HEK293 (cell line): Measurements from ENCODE around the gene THAP7.

Source experiments
- CTCF ChIA-PET: fragments of 350-600 bp; formaldehyde crosslinking; extraction: SDS; loops from one replicate; lab custom pipeline; 2021; ENCODE audit warnings: antibody characterized with exemption; lab: Yijun Ruan, JAX
- POLR2A ChIA-PET: fragments of 300-600 bp; formaldehyde crosslinking; extraction: SDS; loops from one replicate; lab custom pipeline; 2020; ENCODE audit warnings: antibody characterized with exemption, inconsistent platforms; lab: Yijun Ruan, JAX
- H3K27ac ChIP-seq: fragments of 200-500 bp; sonication (Bioruptor generic); 2 replicates; pipeline ENCODE4 v1.5.1; 2014; ENCODE audit warnings: low read depth, low read length, control low read depth, inconsistent platforms; ENCODE audit errors: extremely low read depth
- H3K36me3 ChIP-seq, 2 experiments: fragments of 200-500 bp in 1 of 2; sonication (Bioruptor generic) in 1 of 2; 1 replicate in 1 of 2; 2 replicates in 1 of 2; pipeline ENCODE4 v1.5.1; 2014 to 2017; ENCODE audit warnings: inconsistent platforms in 2 of 2, low read length in 2 of 2; ENCODE audit not compliant: control insufficient read depth in 2 of 2, insufficient read depth in 1 of 2
- H3K4me1 ChIP-seq: fragments of 200-500 bp; sonication (Bioruptor generic); 2 replicates; pipeline ENCODE4 v1.5.1; 2014; ENCODE audit warnings: mild to moderate bottlenecking, low read length, inconsistent platforms; ENCODE audit not compliant: control insufficient read depth, insufficient read depth
- H3K4me3 ChIP-seq: 2 replicates; pipeline ENCODE4 v1.5.1; 2011; ENCODE audit warnings: low read depth, mild to moderate bottlenecking, control low read depth, low read length, moderate library complexity
- H3K9me3 ChIP-seq: fragments of 200-500 bp; sonication (Bioruptor generic); 2 replicates; pipeline ENCODE4 v1.5.1; 2014; ENCODE audit warnings: low read depth, low read length, inconsistent platforms; ENCODE audit not compliant: control insufficient read depth, insufficient read depth
- BCL11A ChIP-seq: fragments of 450-650 bp; formaldehyde crosslinking; IDR thresholded peaks from 2 replicates; pipeline ENCODE4 v1.5.1; 2016; ENCODE audit warnings: low read depth, missing biosample characterization, missing genetic modification characterization
- BCL11B ChIP-seq: fragments of 450-650 bp; formaldehyde crosslinking; IDR thresholded peaks from 2 replicates; pipeline ENCODE4 v1.5.1; 2016; ENCODE audit warnings: low read depth, missing biosample characterization, missing genetic modification characterization
- MEIS1 ChIP-seq: sonication (generic); formaldehyde crosslinking; IDR thresholded peaks from 2 replicates; pipeline ENCODE4 v1.8.1; 2022; ENCODE audit warnings: missing genetic modification reagents, mild to moderate bottlenecking, borderline replicate concordance
- MZF1 ChIP-seq: fragments of 450-650 bp; formaldehyde crosslinking; IDR thresholded peaks from 2 replicates; pipeline ENCODE4 v1.5.1; 2017; ENCODE audit warnings: missing biosample characterization, missing genetic modification characterization, borderline replicate concordance
- SETDB1 ChIP-seq: IDR thresholded peaks from one replicate; pipeline ENCODE4 v1.6.1; 2017; ENCODE audit warnings: mild to moderate bottlenecking, low read length, moderate library complexity, mixed read lengths; ENCODE audit not compliant: insufficient read length
- SP7 ChIP-seq: fragments of 450-650 bp; formaldehyde crosslinking; IDR thresholded peaks from 2 replicates; pipeline ENCODE4 v1.5.1; 2016; ENCODE audit warnings: missing biosample characterization, missing genetic modification characterization
- ZBTB48 ChIP-seq: fragments of 450-650 bp; formaldehyde crosslinking; IDR thresholded peaks from 2 replicates; pipeline ENCODE4 v1.5.1; 2016; ENCODE audit warnings: missing biosample characterization, missing genetic modification characterization
- ZFP41 ChIP-seq: fragments of 450-650 bp; formaldehyde crosslinking; IDR thresholded peaks from 2 replicates; pipeline ENCODE4 v1.5.1; 2016; ENCODE audit warnings: missing biosample characterization, missing genetic modification characterization, borderline replicate concordance
- ZNF140 ChIP-seq: fragments of 450-650 bp; formaldehyde crosslinking; IDR thresholded peaks from 2 replicates; pipeline ENCODE4 v1.5.1; 2016; ENCODE audit warnings: missing biosample characterization, missing genetic modification characterization
- ZNF16 ChIP-seq: fragments of 450-650 bp; formaldehyde crosslinking; IDR thresholded peaks from 2 replicates; pipeline ENCODE4 v1.5.1; 2016; ENCODE audit warnings: low read depth, missing biosample characterization, missing genetic modification characterization
- ZNF23 ChIP-seq: fragments of 450-650 bp; formaldehyde crosslinking; IDR thresholded peaks from 2 replicates; pipeline ENCODE4 v1.5.1; 2016; ENCODE audit warnings: missing biosample characterization, missing genetic modification characterization, borderline replicate concordance
- ZNF248 ChIP-seq: fragments of 450-650 bp; formaldehyde crosslinking; IDR thresholded peaks from 2 replicates; pipeline ENCODE4 v1.5.1; 2017; ENCODE audit warnings: missing biosample characterization, missing genetic modification characterization
- ZNF302 ChIP-seq: fragments of 450-650 bp; formaldehyde crosslinking; IDR thresholded peaks from 2 replicates; pipeline ENCODE4 v1.5.1; 2016; ENCODE audit warnings: missing biosample characterization, missing genetic modification characterization, low read depth
- ZNF324 ChIP-seq: fragments of 450-650 bp; formaldehyde crosslinking; IDR thresholded peaks from 2 replicates; pipeline ENCODE4 v1.5.1; 2016; ENCODE audit warnings: missing biosample characterization, missing genetic modification characterization
- ZNF335 ChIP-seq: fragments of 450-650 bp; formaldehyde crosslinking; conservative IDR thresholded peaks from 2 replicates; pipeline ENCODE4 v1.5.1; 2016; ENCODE audit warnings: missing biosample characterization, missing genetic modification characterization
- ZNF398 ChIP-seq: fragments of 450-650 bp; formaldehyde crosslinking; IDR thresholded peaks from 2 replicates; pipeline ENCODE4 v1.5.1; 2017; ENCODE audit warnings: missing biosample characterization, missing genetic modification characterization
- ZNF48 ChIP-seq: fragments of 450-650 bp; formaldehyde crosslinking; IDR thresholded peaks from 2 replicates; pipeline ENCODE4 v1.5.1; 2016; ENCODE audit warnings: missing biosample characterization, missing genetic modification characterization
- ZNF560 ChIP-seq: fragments of 450-650 bp; formaldehyde crosslinking; IDR thresholded peaks from 2 replicates; pipeline ENCODE4 v1.5.1; 2017; ENCODE audit warnings: missing biosample characterization, missing genetic modification characterization, borderline replicate concordance
- ZNF561 ChIP-seq: fragments of 450-650 bp; IDR thresholded peaks from 2 replicates; pipeline ENCODE4 v1.5.1; 2018; ENCODE audit warnings: missing biosample characterization, missing genetic modification characterization, borderline replicate concordance
- ZNF585B ChIP-seq: fragments of 450-650 bp; formaldehyde crosslinking; IDR thresholded peaks from 2 replicates; pipeline ENCODE4 v1.5.1; 2016; ENCODE audit warnings: missing biosample characterization, missing genetic modification characterization
- ZNF610 ChIP-seq: fragments of 450-650 bp; formaldehyde crosslinking; IDR thresholded peaks from 2 replicates; pipeline ENCODE4 v1.5.1; 2016; ENCODE audit warnings: missing biosample characterization, missing genetic modification characterization, borderline replicate concordance
- ZNF747 ChIP-seq: fragments of 450-650 bp; formaldehyde crosslinking; IDR thresholded peaks from 2 replicates; pipeline ENCODE4 v1.5.1; 2016; ENCODE audit warnings: missing biosample characterization, missing genetic modification characterization
- ZNF76 ChIP-seq: fragments of 450-650 bp; formaldehyde crosslinking; IDR thresholded peaks from 2 replicates; pipeline ENCODE4; 2016; ENCODE audit warnings: low read depth, missing biosample characterization, missing genetic modification characterization, borderline replicate concordance
- ZNF791 ChIP-seq: fragments of 450-650 bp; formaldehyde crosslinking; IDR thresholded peaks from 2 replicates; pipeline ENCODE4 v1.5.1; 2016; ENCODE audit warnings: missing biosample characterization, missing genetic modification characterization
- ZNF837 ChIP-seq: fragments of 450-650 bp; formaldehyde crosslinking; IDR thresholded peaks from 2 replicates; pipeline ENCODE4 v1.5.1; 2016; ENCODE audit warnings: missing biosample characterization, missing genetic modification characterization
- TF ChIP-seq, protein P1 (sequence below): fragments of 450-650 bp; formaldehyde crosslinking; IDR thresholded peaks from 2 replicates; pipeline ENCODE4 v1.5.1; 2016; ENCODE audit warnings: missing biosample characterization, missing genetic modification characterization

Gene THAP7

GRCh38 chr22:20964799-20965103 is 37.2 kb downstream of the THAP7 start:
- H3K9me3 ChIP-seq = no peaks in the 10 kb centered on the region
- H3K4me1 ChIP-seq = no peaks in the 10 kb centered on the region
- TF ChIP-seq BCL11A (tag by site-specific recombination) = no peak
- no peak for TF ChIP-seq ZNF398 (tag by site-specific recombination)
- TF ChIP-seq SP7 (tag by site-specific recombination) = no peak
- TF ChIP-seq ZNF23 (tag by site-specific recombination) = no peak
- TF ChIP-seq MZF1 = no peak
- no peak for TF ChIP-seq ZNF48 (tag by site-specific recombination)
- no peak for TF ChIP-seq ZNF335 (tag by site-specific recombination)
- no peak for TF ChIP-seq ZNF324 (tag by site-specific recombination)
- TF ChIP-seq, protein P1, sequence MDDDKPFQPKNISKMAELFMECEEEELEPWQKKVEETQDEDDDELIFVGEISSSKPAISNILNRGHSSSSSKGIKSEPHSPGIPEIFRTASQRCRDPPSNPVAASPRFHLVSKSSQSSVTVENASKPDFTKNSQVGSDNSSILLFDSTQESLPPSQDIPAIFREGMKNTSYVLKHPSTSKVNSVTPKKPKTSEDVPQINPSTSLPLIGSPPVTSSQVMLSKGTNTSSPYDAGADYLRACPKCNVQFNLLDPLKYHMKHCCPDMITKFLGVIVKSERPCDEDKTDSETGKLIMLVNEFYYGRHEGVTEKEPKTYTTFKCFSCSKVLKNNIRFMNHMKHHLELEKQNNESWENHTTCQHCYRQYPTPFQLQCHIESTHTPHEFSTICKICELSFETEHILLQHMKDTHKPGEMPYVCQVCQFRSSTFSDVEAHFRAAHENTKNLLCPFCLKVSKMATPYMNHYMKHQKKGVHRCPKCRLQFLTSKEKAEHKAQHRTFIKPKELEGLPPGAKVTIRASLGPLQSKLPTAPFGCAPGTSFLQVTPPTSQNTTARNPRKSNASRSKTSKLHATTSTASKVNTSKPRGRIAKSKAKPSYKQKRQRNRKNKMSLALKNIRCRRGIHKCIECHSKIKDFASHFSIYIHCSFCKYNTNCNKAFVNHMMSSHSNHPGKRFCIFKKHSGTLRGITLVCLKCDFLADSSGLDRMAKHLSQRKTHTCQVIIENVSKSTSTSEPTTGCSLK (tag by site-specific recombination) = no peak
- ChIA-PET POLR2A (no interaction called here), CTCF (interaction anchor here (0.6 to 0.7 kb wide), 2 partner anchors 38 to 52 kb away, joined by 3 read pairs; partner anchors contain the start of gene THAP7)
- H3K27ac ChIP-seq = no peak overlapping the region
- H3K36me3 ChIP-seq = no peaks in the 10 kb centered on the region
- no peak overlapping the region for H3K4me3 ChIP-seq

GRCh38 chr22:20964090-20964798 is 37.7 kb downstream of the THAP7 start:
- no peak overlapping the region for H3K4me3 ChIP-seq
- no peaks in the 10 kb centered on the region for H3K36me3 ChIP-seq
- H3K27ac ChIP-seq = no peak overlapping the region
- H3K9me3 ChIP-seq = no peaks in the 10 kb centered on the region
- no peaks in the 10 kb centered on the region for H3K4me1 ChIP-seq
- POLR2A ChIA-PET = no interaction called here
- CTCF ChIA-PET = interaction anchor here (0.6 to 1.4 kb wide), 3 partner anchors 38 to 57 kb away, joined by 3 to 4 read pairs (median 3); partner anchors contain the start of gene THAP7
- TF ChIP-seq ZNF76 (tag by site-specific recombination) = no peak
- TF ChIP-seq ZNF16 = no peak

- Histone ChIP-seq H3K9me3 (no peaks in the 10 kb centered on the region), H3K27ac (no peak overlapping the region)
- CTCF ChIA-PET = interaction anchor here (0.6 to 4.5 kb wide), 7 partner anchors 19 to 140 kb away, joined by 3 to 14 read pairs (median 5); partner anchors contain the start of gene LZTR1
- TF ChIP-seq SETDB1 (no peak), ZFP41 (tag by site-specific recombination) (no peak), ZNF585B (tag by site-specific recombination) (no peak), ZNF791 (tag by site-specific recombination) (no peak), ZNF837 (no peak), ZNF747 (tag by site-specific recombination) (no peak), ZBTB48 (no peak), ZNF560 (tag by site-specific recombination) (no peak), ZNF248 (no peak), ZNF140 (no peak), ZNF302 (no peak), MEIS1 (CRISPR knock-in tag) (no peak), ZNF561 (tag by site-specific recombination) (no peak), ZNF610 (tag by site-specific recombination) (no peak), BCL11B (tag by site-specific recombination) (no peak)
- TF ChIP-seq, all 188 proteins: peak for 0
- no peaks in the 10 kb centered on the region for H3K36me3 ChIP-seq
- POLR2A ChIA-PET = no interaction called here
- no peaks in the 10 kb centered on the region for H3K4me1 ChIP-seq
- no peak overlapping the region for H3K4me3 ChIP-seq
Observed at GRCh38 chr22:20963201-20964052, 38.5 kb downstream of the THAP7 start.
